Esophagus muscularis mucosa (tissue), 4 donors: ENCODE measurements around the gene CTNND1.

Experiments used
- EP300 ChIP-seq: sonication (generic); formaldehyde crosslinking; IDR thresholded peaks from one replicate; pipeline ENCODE4 v1.6.1; 2017; ENCODE audit warnings: antibody characterized with exemption
- POLR2A ChIP-seq: fragments of 450-650 bp; IDR thresholded peaks from one replicate; pipeline ENCODE4 v1.6.1; 2017; ENCODE audit warnings: antibody characterized with exemption, moderate library complexity, mild to moderate bottlenecking, low read depth
- POLR2AphosphoS5 ChIP-seq, 2 donors: sonication (generic); formaldehyde crosslinking; IDR thresholded peaks; one replicate each; pipeline ENCODE4 v1.6.1; 2017; ENCODE audit warnings: antibody characterized with exemption in 2 of 2
- TF ChIP-seq, protein P1 (sequence below), 3 experiments: fragments of 200-600 bp in 2 of 3; fragments of 450-650 bp in 1 of 3; sonication (generic) in 2 of 3; IDR thresholded peaks; one replicate each; pipeline ENCODE4 v1.5.1; 2017 to 2019; ENCODE audit warnings: antibody characterized with exemption in 3 of 3, mild to moderate bottlenecking in 2 of 3, moderate library complexity in 1 of 3

DNA sequence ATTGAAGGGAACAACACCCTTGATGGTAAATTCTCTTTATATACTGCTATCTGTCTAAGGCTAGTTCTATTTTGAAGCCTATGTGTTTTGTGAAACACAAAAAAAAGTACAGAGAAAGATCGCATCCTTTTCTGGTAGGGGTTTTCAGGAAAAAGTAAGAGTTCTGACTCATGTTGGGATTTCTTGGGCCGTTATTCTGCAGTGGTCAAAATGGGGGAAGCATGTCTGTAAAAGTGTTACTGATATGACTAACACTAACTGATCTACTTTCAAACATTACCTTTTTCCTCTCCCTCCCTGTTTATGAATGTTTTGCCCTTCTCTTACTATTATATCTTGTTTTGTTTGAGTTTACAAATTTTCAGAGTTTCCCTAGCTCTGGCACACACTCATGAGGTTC is 53.9 kb downstream of the CTNND1 start:
- TF ChIP-seq, protein P1, sequence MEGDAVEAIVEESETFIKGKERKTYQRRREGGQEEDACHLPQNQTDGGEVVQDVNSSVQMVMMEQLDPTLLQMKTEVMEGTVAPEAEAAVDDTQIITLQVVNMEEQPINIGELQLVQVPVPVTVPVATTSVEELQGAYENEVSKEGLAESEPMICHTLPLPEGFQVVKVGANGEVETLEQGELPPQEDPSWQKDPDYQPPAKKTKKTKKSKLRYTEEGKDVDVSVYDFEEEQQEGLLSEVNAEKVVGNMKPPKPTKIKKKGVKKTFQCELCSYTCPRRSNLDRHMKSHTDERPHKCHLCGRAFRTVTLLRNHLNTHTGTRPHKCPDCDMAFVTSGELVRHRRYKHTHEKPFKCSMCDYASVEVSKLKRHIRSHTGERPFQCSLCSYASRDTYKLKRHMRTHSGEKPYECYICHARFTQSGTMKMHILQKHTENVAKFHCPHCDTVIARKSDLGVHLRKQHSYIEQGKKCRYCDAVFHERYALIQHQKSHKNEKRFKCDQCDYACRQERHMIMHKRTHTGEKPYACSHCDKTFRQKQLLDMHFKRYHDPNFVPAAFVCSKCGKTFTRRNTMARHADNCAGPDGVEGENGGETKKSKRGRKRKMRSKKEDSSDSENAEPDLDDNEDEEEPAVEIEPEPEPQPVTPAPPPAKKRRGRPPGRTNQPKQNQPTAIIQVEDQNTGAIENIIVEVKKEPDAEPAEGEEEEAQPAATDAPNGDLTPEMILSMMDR (IDR thresholded peaks at IDR 0.05): no peak
- TF ChIP-seq POLR2AphosphoS5 (IDR thresholded peaks at IDR 0.05) (no peak), POLR2A (no peak), EP300 (no peak)
